ENCODE measurements around the gene TCF25. TPM values are rescaled to one million over a fixed set of nuclear protein-coding genes. Genes with fewer than 3 reads are reported as not detected.
A peak's percentile ranks its signal among the peaks of the same experiment; 100 is the strongest.
"Not testable (repeated sequence)": the region's sequence is repeated elsewhere in the genome, so short reads cannot be mapped to it uniquely, and the experiment has no call there.

TCF25 gene
- polyA plus RNA-seq, 4 donors = 110 to 136 (median 123) TPM

DNA sequence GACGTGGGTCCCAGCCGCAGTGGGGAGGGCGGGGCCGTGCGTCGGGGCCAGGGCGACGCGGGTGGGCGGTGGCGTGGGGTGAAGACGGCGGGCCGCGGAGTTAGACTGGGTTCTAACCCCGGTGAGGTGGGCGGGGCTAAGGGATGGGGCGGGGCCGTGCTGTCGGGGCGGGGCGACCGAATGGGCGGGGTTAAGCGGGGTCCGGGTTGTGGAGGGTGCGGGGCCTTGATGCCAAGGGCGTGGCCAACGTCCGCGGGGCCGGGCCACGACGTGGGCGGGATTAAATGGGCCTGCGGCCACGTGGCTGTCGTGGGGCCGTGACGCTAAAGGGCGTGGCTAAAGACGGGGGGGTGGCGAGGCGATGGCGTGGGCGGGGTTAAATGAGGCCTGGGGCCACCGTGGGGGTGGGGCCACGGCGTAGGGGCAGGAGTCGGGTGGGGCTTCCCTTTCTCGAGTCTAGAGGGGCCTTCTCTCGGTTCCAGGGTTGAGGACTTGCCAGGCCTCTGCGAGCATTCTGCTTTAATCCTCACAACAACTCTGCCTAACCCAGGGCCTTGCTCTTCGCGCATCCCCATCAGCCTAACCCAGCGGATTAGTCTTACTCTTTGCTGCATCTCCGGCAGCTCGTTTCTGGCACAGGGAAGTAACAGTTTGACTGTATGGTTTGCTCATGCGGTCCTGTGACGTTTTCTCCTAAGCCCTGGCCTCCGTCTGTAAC, 739 bp downstream of the TCF25 start:
- DNase-seq (ENCODE audit: low read depth in 4 of 4, low spot score in 3 of 4) = peak; percentile 79 to 84 (median 84)

DNA sequence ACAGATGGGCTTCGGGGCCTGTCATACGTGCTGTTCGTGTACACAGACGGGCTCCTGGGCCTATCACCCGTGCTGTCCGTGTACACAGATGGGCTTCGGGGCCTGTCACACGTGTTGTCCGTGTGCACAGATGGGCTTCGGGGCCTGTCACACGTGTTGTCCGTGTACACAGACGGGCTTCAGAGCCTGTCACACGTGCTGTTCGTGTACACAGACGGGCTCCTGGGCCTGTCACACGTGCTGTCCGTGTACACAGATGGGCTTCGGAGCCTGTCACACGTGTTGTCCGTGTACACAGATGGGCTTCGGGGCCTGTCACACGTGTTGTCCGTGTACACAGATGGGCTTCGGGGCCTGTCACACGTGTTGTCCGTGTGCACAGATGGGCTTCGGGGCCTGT, 5.7 kb downstream of the TCF25 start:
- not testable (repeated sequence) for DNase-seq (ENCODE audit: low read depth in 4 of 4, low spot score in 3 of 4)

DNA sequence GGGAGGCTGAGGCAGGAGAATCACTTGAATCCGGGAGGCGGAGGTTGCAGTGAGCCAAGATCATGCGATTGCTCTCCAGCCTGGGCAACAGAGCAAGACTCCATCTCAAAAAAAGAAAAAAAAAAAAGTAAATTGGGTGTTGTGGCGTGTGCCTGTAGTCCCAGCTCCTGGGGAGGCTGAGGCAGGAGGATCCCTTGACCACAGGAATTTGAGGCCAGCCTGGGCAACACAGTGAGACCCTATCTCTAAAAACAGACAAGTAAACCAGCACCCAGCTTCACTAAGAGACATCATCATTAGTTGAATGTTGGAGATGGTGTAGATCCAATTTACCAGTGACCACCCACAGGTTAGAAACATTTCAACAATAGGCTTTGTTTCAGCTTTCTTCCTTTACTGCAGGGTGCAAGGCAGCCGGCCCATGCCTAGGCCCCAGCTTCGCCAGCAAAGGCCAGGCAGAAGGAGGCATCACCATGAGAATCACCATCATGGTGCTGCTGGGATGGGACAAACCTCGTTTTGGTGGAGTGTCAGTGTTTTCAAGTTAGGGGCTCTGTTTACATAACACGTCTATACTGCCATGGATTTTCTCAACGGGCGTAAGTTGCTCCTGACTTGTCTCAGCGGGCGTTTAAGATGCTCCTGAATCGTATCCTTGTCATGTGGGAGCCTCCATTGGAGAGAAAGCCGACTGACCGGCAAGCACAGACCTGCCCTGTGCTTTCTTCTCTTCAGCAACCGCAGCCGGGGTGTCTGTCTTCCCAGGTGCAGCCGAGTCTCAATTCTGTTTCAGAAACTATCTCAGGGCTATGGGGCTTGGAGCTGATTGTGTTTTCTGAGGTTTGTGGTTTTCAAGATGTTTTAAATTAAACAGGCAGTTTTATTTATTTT, 7.3 kb downstream of the TCF25 start:
- DNase-seq (ENCODE audit: low read depth in 4 of 4, low spot score in 3 of 4) = no peak

DNA sequence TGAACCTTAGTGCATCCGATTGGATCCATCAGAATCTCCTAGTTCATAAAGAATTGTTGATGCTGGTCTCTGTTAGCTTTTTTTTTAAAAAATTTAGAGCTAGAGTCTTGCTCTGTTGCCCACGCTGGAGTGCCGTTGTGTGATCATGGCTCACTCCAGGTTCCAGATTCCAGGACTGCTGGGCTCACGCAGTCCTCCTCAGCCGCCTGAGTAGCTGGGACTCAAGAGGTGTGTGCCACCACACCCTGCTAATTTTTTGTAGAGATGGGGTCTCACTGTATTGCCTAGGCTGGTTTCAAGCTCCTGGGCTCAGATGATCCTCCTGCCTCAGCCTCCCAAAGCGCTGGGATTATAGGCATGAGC, 8.0 kb downstream of the TCF25 start:
- DNase-seq (ENCODE audit: low read depth in 4 of 4, low spot score in 3 of 4) = no peak

DNA sequence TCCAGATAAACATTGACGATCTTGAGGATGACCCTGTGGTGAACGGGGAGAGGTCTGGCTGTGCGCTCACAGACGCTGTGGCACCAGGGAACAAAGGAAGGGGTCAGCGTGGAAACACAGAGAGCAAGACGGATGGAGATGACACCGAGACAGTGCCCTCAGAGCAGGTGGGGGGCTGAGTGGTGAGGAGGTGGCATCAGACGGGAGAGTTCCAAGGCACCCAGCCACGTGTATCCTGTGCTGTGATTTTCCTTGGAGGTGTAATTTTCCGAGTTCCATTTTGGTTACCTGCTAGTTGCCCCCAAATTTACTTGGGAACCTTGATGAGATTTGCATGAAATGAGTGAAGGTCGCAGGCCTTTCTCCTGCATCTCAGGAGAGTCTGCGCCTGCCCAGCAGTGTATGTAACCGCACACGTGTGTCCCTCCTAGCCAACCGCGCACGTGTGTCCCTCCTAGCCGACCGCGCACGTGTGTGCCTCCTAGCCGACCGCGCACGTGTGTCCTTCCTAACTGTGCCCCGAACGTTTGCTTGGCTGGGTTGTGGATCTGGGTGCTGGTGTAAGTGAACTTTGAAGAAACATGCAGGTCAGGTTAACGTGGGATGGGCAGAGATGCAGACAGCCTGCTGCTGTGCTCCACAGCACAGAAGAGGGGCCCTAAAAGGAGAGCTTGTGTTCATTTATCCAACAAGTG, 10.1 kb downstream of the TCF25 start:
- no peak for DNase-seq (ENCODE audit: low read depth in 4 of 4, low spot score in 3 of 4)

DNA sequence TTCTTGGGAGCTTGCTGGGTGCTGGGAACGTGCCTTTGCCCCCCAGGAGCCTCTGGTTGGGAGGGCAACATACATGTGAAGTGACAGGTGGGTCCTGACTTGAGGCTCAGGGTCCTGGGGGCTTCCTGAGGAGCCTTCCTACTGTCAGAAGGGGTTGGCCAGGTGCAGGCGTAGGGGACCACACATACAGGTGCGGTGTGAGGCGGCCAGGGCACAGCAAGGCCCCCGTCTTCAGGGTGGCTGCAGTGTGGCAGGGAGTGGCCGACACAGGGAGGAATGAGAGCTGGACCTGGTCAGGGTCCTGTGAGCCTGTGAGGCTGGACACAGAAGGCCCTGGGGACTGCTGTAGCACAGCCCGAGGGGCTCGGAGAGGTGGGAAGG, 10.6 kb downstream of the TCF25 start:
- no peak for DNase-seq (ENCODE audit: low read depth in 4 of 4, low spot score in 3 of 4)

DNA sequence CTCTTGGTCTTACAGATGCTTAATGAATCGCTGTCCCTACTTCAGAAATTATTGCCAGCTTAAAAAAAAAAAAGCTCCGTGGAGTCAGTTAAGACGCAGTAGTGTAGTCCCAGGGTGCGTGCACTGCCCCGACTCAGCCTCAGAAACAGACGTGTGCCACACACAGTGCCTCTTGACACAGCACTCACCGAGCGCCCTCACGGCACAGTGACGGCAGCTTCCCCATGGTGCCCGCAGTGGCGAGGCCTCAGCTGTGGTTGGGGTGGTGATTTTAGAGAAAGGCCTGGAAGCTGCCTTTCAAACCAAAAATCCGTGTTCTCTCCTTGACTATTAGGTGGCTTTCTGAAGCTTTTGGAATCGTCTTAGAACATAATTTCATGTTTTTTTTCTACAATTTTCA, 13.9 kb downstream of the TCF25 start:
- no peak for DNase-seq (ENCODE audit: low read depth in 4 of 4, low spot score in 3 of 4)

DNA sequence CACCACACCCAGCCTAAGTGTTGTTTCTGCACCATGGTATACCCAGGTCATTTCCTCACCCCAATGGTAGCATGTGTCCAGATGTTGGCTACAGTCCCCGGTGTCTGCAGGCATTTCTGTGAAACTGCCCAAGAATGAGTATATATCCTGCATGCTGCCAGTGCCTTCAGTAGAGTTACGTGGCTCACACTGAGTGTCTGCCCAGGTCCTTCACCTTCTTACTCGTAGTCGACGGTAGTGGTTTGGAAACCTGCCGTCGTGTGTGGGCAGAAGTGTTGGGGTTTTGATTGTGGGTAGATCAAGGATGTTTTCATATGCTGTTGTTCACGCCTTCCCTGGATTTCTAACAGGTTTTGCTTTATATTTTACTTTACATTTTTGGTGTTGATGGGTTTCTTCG, 16.8 kb downstream of the TCF25 start:
- no peak for DNase-seq (ENCODE audit: low read depth in 4 of 4, low spot score in 3 of 4)

DNA sequence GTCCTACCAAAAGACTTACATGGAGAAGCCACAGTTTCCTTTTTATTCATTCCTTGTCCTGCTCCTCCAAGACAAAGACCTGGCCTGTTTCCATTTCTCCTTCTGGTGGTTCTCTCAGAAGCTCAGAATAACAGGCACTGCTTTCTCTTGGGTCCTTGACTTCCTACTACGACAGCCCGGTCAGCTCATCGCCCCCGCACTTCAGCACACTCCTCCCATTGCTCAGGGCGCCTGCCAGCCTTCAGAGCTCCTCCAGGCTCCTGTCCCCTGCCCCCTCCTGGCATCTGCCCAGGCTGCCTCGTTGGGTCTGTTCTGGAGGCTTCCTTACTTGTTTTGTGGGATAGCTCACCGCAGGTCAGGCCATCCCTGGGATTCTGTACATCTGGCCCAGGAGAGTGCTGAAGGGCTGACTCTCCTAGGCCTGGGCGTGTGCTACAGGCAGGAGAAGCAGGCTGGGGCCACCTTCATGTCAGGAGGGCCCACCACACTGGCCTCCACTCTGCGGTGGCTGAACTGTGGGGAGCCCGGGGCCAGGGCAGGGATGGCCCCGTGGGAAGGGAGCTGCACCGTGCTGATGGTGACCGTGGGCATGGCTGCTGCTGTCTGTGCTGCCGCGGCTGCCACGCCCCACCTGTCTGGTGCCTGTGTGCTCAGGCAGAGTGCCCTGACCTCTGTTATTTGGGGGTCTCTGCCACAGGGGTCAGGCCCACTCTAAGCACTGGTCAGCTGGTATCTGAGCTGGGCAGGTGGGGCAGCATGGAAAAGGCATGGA, 17.7 kb downstream of the TCF25 start:
- no peak for DNase-seq (ENCODE audit: low read depth in 4 of 4, low spot score in 3 of 4)

DNA sequence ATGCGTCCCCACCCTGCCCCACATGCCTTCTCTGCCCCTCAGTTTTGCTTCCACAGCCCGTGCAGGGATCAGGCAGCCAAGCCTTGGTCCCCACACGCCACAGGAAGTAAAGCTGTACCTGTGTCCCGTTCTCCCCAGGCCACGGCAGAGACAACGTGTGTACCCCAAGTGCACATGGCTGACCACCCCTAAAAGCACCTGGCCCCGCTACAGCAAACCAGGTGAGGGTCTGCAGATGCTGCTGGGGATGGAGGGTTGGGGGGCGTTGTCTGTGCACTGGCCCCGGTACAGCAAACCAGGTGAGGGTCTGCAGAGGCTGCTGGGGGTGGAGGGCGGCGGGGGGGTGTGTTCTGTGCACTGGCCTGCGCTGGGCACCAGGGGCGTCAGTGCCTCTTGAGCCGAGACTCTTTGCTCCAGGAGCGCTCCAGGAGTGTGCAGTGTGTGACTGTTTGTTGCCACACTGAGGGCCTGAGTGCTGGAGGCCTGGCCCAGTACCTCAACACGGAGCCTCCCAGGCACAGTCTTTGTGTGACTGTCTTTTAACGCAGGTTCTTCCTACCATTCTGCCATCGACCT, 18.8 kb downstream of the TCF25 start:
- DNase-seq (ENCODE audit: low read depth in 4 of 4, low spot score in 3 of 4) = no peak

DNA sequence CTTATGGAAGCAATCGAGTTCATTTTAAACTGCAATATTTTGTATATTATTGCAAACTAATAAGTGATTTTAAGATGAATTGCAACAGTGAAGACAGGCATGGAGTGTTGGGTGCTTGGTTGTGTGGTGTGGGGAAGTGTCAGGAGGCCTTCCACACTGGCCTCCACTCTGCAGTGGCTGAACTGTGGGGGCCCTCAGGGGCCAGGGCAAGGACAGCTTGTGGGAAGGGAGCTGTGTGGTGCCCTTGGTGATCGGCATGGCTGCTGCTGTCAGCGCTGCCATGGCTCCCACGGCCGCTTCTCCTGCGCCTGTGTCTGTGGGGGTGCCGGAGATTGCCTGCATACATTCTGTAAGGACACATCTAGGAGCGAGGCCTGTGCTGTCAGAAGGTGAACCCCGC, 19.2 kb downstream of the TCF25 start:
- DNase-seq (ENCODE audit: low read depth in 4 of 4, low spot score in 3 of 4) = no peak

DNA sequence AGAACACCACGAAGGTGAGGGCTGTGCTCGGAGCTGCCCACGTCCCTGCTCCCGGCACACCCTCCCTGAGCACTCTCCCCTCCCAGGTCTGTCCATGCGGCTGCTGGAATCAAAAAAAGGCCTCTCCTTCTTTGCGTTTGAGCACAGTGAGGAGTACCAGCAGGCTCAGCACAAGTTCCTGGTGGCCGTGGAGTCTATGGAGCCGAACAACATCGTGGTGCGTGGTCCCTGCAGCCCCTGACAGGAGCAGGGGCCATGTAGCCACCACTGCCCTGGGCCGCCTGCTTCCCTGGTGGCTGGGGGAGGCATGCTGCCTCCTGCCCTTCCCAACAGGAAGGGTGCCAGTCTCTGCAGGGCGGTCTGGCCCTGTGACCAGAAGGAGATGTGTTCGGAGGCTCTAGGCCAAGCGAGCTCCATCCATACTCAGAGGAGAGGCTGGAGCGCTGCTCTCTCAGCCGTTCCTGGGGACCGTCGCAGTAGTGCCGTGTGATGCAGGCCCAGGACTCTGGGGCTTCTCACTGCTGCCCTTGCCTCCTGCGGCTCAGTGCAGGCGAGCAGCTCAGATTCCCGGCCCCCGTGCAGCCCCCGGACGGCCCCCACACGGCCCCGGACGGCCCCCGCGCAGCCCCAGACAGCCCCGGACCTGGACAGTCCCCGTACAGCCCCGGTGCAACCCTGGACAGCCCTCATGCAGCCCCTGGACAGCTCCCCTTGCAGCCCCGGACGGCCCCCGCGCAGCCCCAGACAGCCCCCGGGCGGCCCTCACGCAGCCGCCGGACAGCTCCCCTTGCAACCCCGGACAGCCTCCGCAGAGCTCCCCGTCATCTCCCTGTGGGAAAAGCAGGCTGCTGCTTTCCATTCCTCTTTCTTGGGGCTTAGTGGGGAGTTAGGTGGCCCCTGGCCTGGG, 20.5 kb downstream of the TCF25 start:
- DNase-seq (ENCODE audit: low read depth in 4 of 4, low spot score in 3 of 4) = no peak

DNA sequence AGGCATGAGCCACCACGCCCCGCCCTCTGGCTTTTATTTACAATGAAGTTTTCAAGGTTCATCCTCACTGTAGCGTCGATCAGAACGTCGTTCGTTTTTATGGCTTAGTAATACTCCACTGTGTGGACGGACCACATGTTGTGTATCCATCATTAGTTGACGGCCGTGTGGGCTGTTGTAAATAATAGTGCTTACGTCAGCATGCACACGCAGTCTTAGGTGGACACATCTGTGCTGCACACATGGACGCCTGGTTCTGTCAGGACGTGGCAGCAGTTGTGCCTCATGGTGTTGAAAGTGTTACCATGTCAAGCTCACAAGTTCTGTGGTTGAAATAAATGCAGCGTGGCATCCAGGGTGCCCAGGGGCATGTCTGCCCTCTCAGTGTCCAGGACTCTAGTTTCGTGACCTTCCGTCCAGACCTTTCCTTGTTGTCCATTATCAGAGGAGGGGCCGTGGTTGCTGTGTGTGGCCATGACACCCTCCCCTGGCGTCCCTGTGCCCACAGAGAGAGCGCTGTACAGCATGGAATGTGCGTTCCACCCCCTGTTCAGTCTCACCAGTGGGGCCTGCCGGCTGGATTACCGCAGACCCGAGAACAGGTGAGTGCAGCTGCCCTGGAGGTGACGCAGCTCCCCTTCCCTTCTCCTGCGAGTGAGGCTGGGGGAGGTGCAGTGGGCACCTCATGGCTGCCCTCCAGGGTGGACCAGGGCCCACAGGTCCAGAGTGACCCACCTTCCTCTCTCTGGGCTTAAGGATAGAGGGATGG, 22.3 kb downstream of the TCF25 start:
- DNase-seq (ENCODE audit: low read depth in 4 of 4, low spot score in 3 of 4) = no peak

DNA sequence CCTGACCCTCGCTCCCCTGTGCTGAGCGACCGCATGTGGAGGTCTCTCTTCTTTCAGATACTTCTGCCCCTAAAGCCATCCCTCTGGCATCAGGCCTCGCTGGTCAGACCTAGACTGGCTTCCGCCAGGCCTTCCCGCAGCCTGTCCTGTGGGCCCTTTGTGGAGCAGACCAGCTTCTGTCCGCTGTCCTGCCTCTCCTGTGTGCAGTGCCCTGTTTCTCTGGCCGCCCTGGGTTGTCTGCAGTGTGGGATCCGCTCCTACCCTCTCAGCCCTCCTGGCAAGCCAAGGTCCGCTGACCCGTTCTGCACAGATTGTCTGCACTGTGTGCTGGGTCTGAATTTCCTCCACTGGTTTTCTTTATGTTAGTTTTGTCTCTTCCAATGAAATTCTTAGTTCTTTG, 23.8 kb downstream of the TCF25 start:
- no peak for DNase-seq (ENCODE audit: low read depth in 4 of 4, low spot score in 3 of 4)

DNA sequence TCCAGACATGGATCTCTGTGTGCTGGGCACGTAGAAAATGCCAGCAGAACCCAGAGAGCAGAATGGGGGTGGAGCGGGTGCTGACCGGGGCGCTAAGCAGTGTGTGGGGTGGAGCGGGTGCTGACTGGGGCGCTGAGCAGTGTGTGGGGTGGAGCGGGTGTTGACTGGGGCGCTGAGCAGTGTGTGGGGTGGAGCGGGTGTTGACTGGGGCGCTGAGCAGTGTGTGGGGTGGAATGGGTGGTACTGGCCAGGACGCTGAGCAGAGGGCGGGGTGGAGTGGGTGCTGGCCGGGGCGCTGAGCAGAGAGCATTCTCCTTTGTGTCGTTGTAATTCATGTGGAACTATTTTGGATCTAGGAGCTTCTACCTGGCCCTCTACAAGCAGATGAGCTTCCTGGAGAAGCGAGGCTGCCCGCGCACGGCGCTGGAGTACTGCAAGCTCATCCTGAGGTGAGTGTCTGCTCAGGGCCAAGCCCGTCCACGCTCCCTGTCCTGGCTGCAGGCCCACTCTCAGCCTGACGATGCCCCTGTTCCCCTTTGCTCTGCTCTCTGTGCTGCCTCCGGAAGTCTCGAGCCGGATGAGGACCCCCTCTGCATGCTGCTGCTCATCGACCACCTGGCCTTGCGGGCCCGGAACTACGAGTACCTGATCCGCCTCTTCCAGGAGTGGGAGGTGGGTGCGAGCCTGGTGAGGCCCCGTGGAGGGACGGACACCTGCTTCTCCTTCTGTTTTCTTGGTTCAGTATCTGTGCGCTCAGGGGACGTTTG, 25.0 kb downstream of the TCF25 start:
- DNase-seq (ENCODE audit: low read depth in 4 of 4, low spot score in 3 of 4) = no peak

DNA sequence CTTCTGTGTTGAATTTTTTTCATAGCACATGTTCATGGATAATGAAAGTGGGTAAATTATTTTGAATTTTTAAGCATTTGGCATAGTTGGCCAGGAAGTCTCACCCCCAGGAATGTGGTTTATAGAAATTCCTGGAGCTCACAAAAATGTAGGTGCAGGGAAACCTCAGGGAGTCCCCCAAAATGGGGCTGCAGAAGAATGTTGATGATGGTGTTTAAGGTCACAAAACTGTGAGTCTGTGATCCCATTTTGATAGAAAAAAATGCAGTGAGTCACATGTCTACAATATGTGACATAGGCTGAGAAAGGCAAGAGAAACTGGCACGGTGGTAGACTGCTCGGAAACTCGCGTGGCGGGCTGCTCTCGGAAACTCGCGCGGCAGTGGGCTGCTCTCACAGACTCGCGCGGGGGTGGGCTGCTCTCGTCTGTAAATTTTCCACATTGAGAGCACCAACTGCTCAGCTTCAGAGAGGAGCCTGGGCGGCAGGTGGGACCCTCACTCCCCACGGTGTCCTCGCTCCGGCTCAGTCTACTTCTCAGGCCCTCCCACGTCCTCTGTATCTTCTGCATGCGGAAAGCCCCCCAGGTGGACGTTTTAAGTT, 26.6 kb downstream of the TCF25 start:
- no peak for DNase-seq (ENCODE audit: low read depth in 4 of 4, low spot score in 3 of 4)

DNA sequence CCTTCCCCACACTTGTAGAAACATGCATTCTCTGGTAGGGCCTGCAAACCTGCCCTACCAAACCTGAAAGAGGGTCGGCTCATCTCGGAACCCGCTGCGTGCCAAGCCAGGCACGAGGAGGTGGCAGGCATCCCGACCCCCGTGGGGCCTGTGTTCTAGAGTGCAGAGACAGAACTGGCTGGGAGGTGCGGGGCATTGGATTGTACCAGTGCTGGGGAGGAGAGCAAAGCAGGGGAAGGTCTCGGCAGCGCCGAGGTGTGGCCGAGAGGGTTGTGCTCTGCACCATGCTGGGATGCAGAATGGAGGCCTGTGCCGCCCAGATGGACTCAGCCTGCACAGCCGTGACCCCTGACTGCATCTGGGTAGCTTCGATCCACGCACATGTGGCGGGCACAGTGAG, 27.5 kb downstream of the TCF25 start:
- DNase-seq (ENCODE audit: low read depth in 4 of 4, low spot score in 3 of 4) = no peak

DNA sequence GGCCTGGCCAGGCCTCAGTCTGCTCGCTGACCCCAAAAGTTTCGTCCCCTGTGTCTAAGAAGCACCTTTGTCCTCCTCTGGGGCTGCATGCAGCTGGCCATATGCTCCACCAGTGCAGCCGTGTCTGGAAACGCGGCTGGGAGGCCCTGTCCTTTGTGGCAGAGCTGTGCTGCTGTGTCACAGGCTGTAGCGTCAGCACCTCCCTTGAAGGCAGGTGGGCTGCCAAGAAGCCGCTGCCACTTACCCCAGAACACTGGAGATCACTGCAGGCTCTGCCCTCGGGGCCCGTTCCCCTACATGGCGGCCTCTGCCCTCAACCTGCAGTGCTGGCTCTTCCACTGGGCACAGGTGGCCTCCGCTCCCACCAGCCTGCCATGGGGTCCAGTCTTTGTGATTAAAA, 29.6 kb downstream of the TCF25 start:
- DNase-seq (ENCODE audit: low read depth in 4 of 4, low spot score in 3 of 4) = no peak

Data from right renal pelvis (tissue), 4 donors.